Nephron progenitor cell (in vitro differentiated cells): ENCODE data around the gene SUSD1.
A peak's percentile ranks its signal among the peaks of the same experiment; 100 is the strongest.

Experiments
- DNase-seq: peaks from one replicate; pipeline ENCODE4 v3.0.0; 2021
- H3K27ac Mint-ChIP-seq: 2 replicates; pipeline ENCODE4 v1.8.0; 2021; ENCODE audit warnings: mild to moderate bottlenecking, moderate library complexity, mixed read lengths
- H3K27me3 Mint-ChIP-seq: 2 replicates; pipeline ENCODE4 v1.8.0; 2021; ENCODE audit warnings: mild to moderate bottlenecking, low read depth, mixed read lengths; ENCODE audit not compliant: poor library complexity
- H3K36me3 Mint-ChIP-seq: 2 replicates; pipeline ENCODE4 v1.8.0; 2021; ENCODE audit warnings: low read depth, mixed read lengths
- H3K4me1 Mint-ChIP-seq: 2 replicates; pipeline ENCODE4 v1.8.0; 2021; ENCODE audit warnings: mixed read lengths
- H3K4me3 Mint-ChIP-seq: 2 replicates; pipeline ENCODE4 v1.8.0; 2021; ENCODE audit warnings: mild to moderate bottlenecking, moderate library complexity, mixed read lengths
- H3K9me3 Mint-ChIP-seq: 2 replicates; pipeline ENCODE4 v1.8.0; 2021; ENCODE audit warnings: mild to moderate bottlenecking, moderate library complexity, mixed read lengths
- TF ChIP-seq, protein P1 (sequence below): fragments of 200-600 bp; sonication (generic); IDR thresholded peaks from 2 replicates; pipeline ENCODE4 v1.5.0; 2021; ENCODE audit warnings: antibody characterized with exemption

SUSD1 gene

DNA sequence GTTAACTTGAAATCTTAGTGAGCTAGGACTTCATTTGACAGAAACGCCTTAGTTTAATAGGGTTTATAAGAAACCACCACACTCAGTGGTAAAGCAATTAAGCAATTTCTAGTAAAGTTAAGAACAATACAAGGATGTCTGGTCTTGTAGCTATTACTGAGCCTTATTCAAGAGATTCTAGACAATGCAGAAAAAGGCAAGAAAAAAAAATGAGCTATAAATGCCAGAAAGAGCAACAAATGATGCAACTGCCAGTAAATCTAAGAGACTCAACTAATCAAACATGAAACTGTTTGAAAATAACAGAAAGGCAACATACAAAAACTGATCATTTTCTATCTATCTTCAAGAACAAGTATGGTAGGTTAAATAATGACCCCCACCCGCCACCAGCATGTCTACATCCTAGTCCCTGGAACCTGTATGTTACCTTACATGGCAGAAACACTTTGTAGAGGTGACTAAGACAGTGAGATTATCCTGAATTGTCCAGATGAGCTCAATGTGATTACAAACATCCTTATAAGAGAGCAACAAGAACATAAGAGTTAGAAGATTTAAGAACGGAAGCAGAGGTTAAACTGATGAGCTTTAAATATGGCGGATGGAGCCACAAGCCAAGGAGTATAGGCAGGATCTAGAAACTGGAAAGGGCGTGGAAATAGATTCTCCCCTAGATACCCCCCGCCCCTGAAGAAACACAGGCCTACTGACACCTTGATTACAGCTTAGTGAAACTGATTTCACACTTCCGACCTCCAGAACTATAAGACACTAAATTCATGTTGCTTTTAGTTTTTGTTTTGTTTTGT, 93.0 kb downstream of the SUSD1 start:
- Mint-ChIP-seq H3K4me1 (no peaks in the 10 kb centered on the region), H3K9me3 (peaks cover 13% of the 10 kb centered on the region), H3K27ac (no peak overlapping the region), H3K27me3 (no peaks in the 10 kb centered on the region), H3K4me3 (no peak overlapping the region), H3K36me3 (peaks cover 37% of the 10 kb centered on the region)
- TF ChIP-seq, protein P1, sequence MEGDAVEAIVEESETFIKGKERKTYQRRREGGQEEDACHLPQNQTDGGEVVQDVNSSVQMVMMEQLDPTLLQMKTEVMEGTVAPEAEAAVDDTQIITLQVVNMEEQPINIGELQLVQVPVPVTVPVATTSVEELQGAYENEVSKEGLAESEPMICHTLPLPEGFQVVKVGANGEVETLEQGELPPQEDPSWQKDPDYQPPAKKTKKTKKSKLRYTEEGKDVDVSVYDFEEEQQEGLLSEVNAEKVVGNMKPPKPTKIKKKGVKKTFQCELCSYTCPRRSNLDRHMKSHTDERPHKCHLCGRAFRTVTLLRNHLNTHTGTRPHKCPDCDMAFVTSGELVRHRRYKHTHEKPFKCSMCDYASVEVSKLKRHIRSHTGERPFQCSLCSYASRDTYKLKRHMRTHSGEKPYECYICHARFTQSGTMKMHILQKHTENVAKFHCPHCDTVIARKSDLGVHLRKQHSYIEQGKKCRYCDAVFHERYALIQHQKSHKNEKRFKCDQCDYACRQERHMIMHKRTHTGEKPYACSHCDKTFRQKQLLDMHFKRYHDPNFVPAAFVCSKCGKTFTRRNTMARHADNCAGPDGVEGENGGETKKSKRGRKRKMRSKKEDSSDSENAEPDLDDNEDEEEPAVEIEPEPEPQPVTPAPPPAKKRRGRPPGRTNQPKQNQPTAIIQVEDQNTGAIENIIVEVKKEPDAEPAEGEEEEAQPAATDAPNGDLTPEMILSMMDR, result no peak
- no peak for DNase-seq

DNA sequence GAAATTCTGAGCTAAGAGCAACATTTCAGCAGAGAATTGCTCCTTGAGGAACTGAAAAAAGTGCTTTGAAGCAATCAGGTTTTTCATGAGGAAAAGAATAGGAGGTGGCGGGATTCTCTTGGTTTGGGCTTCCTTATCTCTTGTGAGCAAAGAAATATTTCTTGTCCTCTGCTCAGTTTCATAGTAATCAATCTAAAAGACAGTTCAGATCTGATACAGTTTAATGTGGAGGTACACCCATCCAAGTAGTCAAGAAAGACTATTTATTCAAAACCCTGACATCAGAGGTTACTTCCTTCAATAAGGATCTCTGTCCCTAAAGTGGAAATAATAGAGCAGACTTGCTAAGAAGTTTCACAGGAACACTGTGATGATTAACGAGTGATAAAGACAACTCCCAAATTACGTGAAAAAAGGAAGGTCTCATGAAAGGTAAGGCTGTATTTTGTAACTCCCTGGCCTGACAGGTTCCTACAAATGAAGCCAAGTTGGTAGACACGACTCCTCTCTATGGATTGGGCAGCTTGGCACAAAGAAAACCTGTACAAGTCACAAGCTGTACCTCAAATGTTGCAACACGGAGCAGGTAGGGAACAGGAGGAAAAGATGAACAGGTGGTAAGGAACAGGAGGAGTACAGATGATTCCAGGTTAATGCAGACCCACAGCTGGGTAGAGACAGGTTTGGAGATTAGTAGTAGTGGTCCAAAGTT, 94.1 kb downstream of the SUSD1 start:
- DNase-seq, result no peak
- TF ChIP-seq, protein P1, result no peak
- Mint-ChIP-seq H3K27me3 (no peaks in the 10 kb centered on the region), H3K4me3 (no peak overlapping the region), H3K9me3 (peaks cover 13% of the 10 kb centered on the region), H3K4me1 (no peaks in the 10 kb centered on the region), H3K27ac (no peak overlapping the region), H3K36me3 (peaks cover 32% of the 10 kb centered on the region)

DNA sequence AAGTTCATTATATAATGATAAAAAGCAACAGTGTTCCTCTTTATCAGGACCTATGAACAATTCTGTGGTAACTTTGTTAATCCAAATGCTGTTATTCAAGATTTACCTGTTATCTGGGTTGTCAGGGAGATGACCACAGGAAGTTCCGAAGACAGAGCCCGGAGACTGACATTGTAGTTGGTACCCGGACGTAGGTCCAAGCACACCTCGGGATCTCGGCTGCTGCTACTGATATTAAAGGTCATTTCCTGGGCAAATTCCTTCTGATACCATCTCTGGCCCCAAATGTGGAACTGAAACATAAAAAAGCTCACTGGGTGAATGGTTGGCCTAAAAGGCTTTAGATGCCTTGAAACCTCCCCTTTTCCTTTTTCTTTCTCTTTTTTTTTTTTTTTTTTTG, 96.7 kb downstream of the SUSD1 start:
- Mint-ChIP-seq H3K4me3 (no peak overlapping the region), H3K4me1 (peaks cover 8% of the 10 kb centered on the region), H3K9me3 (peaks cover 10% of the 10 kb centered on the region), H3K27me3 (no peaks in the 10 kb centered on the region), H3K36me3 (peaks cover 27% of the 10 kb centered on the region), H3K27ac (no peak overlapping the region)
- no peak for DNase-seq
- TF ChIP-seq, protein P1, result no peak

DNA sequence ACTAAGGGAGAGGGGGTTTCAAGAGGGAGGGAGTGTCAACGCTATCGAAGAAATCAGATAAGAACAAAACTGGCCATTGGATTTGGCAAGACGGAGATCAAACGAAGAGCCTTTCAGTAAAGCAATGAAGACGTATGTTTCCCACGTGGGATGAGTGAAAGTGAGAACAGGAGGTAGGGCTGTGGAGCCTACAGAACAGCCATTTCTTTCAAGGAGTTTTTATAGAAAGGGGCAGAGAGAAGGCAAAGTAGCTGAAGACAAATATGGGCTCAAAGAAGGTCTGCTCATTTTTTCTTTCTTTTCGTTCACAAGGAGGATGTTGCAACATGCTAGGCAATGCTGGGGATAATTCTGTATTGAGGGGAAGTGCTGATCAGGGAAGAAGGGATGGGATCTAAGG, 98.3 kb downstream of the SUSD1 start:
- peaks cover 11% of the 10 kb centered on the region for H3K36me3 Mint-ChIP-seq
- no peak for DNase-seq
- peaks cover 8% of the 10 kb centered on the region for H3K4me1 Mint-ChIP-seq
- TF ChIP-seq, protein P1, result no peak
- H3K9me3 Mint-ChIP-seq, result no peaks in the 10 kb centered on the region
- no peaks in the 10 kb centered on the region for H3K27me3 Mint-ChIP-seq
- no peak overlapping the region for H3K4me3 Mint-ChIP-seq
- peak overlapping the region; percentile 5 for H3K27ac Mint-ChIP-seq

DNA sequence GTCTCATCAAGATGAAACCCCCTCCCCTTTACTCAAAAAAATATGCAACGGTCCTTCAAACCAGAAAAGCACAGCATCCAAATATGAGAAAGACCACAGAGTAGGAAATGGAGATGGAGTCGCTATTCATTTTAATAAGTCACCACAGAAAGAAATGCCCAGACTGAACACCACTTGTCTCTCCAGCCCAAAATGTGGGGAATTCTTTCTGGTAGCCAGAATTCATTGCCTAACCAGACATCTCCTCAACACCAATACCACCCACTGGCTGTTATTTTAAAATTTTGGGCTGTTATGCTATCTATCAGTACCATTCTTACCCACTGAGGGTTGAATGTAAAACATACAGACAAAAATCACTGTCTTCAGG, 100.1 kb downstream of the SUSD1 start:
- TF ChIP-seq, protein P1, result no peak
- H3K4me1 Mint-ChIP-seq, result peaks cover 8% of the 10 kb centered on the region
- peaks cover 11% of the 10 kb centered on the region for H3K36me3 Mint-ChIP-seq
- no peak for DNase-seq
- H3K27ac Mint-ChIP-seq, result no peak overlapping the region
- H3K9me3 Mint-ChIP-seq, result no peaks in the 10 kb centered on the region
- H3K27me3 Mint-ChIP-seq, result no peaks in the 10 kb centered on the region
- no peak overlapping the region for H3K4me3 Mint-ChIP-seq
